GM19193 (cell line): ENCODE data around the gene GPX8.

Experiments used
- POLR2A ChIP-seq: IDR thresholded peaks from 4 replicates; pipeline ENCODE4 v1.6.1; 2011; ENCODE audit not compliant: insufficient read depth, insufficient read length; ENCODE audit errors: extremely low read depth

Gene GPX8

DNA sequence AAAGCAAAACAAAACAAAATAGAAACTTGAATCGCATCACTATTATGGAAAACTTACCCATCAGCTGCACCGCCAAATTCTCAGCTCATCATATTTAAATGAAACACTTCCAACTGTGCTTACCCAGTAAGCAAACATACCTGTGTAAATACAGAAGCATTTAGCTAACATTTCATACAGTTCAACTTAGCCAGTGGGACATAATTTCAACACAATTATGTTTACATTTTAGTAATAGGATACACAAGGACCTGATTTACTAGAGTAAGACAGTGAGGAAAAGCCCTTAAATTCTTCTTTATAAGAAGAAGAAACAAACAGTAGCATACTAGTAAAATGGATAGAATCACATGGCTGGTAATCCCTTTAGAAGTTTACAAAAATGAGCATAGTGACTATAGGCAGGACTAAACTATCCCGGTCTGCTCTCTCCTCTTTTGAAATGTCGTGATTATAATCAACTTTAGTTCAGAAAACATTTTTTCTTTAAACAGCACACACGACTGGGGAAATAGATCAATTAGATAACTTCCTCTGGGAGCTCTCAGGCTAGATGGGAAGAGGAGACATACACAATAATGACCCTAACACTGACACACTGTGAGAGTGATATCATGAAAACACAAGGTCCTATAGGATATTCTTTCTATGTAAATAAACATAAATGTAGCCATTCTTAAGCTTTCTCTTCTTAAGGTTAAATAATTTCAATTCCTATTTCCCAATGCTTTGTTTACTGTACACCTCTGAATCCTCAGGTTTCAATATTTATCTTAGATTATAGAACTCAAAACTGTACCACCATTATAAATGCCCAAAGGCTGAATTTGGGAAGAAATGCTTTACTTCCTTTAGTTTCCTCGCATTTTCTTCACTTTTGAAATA, 28.9 kb downstream of the GPX8 start:
- TF ChIP-seq POLR2A = no peak

- TF ChIP-seq POLR2A = no peak
Observed at GRCh38 chr5:55191165-55191564, 31.2 kb downstream of the GPX8 start.

DNA sequence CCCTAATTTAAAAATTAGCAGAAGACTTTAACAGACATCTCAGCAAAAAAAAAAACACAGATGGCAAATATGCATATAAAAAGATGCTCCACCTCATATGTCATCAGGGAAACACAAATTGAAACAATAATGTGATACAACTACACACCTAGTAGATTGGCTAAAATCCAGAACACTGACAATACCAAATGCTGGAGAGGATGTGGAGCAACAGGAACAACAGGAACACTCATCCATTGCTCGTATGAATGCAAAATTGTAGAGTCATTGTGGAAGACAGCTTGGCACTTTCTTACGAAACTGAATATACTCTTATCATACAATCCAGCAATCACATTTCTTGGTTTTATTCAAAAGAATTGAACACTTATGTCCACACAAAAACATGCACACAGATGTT, 45.0 kb downstream of the GPX8 start:
- no peak for TF ChIP-seq POLR2A

DNA sequence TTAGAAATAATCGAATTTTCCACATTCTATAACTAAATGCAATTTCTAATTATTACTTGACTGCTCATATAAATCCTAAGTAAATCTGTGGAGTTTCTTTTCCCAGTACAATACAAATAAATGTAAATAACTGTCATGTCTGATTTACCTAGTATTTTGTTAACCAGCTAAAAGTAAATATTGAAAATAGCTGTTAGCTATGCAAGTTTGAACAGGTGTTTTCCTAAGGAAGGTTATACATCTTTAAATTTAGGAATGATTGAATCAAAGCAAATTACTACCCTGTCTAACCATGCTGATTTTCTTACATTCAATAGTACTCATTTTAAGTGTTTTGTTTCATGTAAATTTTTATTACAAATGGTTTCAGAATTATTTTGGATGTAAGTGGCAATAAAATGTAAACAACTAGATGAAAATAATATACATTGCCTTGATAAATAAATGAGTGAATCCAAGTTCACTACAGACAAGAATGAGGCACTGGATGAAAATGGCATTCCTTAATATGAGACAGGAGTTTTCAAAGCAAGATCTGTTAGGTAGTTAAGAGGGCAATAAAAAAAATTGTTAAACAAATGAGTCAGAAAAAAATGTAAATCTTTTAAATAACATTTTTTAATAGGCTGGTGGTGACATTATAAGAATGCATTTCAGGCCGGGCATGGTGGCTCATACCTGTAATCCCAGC, 51.4 kb downstream of the GPX8 start:
- TF ChIP-seq POLR2A = no peak
